Tibial artery (tissue), 4 donors: ENCODE results near the gene SYT8.

Experiments used
- DNase-seq, 2 donors: peaks; one replicate each; pipeline ENCODE4 v3.0.0-alpha.2; 2019
- H3K27ac ChIP-seq, 2 donors: fragments of 200-600 bp; sonication (generic) in 1 of 2; 1 replicate in 1 of 2; 2 replicates in 1 of 2; pipeline ENCODE4 v1.5.1; 2018 to 2019; ENCODE audit warnings: mild to moderate bottlenecking in 1 of 2
- H3K27me3 ChIP-seq, 2 donors: fragments of 200-600 bp; sonication (generic) in 1 of 2; one replicate each; pipeline versions ENCODE4 v1.5.1 to v1.6.0; 2016 to 2019
- H3K36me3 ChIP-seq, 3 donors: fragments of 200-600 bp; sonication (generic) in 2 of 3; one replicate each; pipeline ENCODE4 v1.5.1; 2016 to 2019; ENCODE audit warnings: mild to moderate bottlenecking in 2 of 3
- H3K4me1 ChIP-seq, 4 donors: fragments of 200-600 bp; sonication (generic) in 2 of 4; 1 replicate in 3 of 4; 2 replicates in 1 of 4; pipeline ENCODE4 v1.5.1; 2016 to 2019
- H3K4me3 ChIP-seq, 2 donors: fragments of 200-600 bp; sonication (generic) in 1 of 2; 1 replicate in 1 of 2; 2 replicates in 1 of 2; pipeline ENCODE4 v1.5.1; 2018 to 2019; ENCODE audit warnings: mild to moderate bottlenecking in 2 of 2
- H3K9me3 ChIP-seq, 3 donors: fragments of 200-600 bp; sonication (generic) in 1 of 3; one replicate each; pipeline ENCODE4 v1.5.1; 2016 to 2019
- intact Hi-C: fragments of 100-400 bp; cut with DNase I; formaldehyde crosslinking; loops from one replicate; pipeline ENCODE4 v1.15.0; 2023; ENCODE audit warnings: low total_unique reads
- TF ChIP-seq, protein P1 (sequence below), 2 experiments: fragments of 200-600 bp in 1 of 2; fragments of 450-650 bp in 1 of 2; IDR thresholded peaks; one replicate each; pipeline ENCODE4 v1.5.1; 2017 to 2019; ENCODE audit warnings: antibody characterized with exemption in 2 of 2, mild to moderate bottlenecking in 1 of 2, moderate library complexity in 1 of 2

The SYT8 gene, protein sequence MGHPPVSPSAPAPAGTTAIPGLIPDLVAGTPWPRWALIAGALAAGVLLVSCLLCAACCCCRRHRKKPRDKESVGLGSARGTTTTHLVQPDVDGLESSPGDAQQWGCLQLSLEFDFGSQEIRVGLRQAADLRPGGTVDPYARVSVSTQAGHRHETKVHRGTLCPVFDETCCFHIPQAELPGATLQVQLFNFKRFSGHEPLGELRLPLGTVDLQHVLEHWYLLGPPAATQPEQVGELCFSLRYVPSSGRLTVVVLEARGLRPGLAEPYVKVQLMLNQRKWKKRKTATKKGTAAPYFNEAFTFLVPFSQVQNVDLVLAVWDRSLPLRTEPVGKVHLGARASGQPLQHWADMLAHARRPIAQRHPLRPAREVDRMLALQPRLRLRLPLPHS

DNA sequence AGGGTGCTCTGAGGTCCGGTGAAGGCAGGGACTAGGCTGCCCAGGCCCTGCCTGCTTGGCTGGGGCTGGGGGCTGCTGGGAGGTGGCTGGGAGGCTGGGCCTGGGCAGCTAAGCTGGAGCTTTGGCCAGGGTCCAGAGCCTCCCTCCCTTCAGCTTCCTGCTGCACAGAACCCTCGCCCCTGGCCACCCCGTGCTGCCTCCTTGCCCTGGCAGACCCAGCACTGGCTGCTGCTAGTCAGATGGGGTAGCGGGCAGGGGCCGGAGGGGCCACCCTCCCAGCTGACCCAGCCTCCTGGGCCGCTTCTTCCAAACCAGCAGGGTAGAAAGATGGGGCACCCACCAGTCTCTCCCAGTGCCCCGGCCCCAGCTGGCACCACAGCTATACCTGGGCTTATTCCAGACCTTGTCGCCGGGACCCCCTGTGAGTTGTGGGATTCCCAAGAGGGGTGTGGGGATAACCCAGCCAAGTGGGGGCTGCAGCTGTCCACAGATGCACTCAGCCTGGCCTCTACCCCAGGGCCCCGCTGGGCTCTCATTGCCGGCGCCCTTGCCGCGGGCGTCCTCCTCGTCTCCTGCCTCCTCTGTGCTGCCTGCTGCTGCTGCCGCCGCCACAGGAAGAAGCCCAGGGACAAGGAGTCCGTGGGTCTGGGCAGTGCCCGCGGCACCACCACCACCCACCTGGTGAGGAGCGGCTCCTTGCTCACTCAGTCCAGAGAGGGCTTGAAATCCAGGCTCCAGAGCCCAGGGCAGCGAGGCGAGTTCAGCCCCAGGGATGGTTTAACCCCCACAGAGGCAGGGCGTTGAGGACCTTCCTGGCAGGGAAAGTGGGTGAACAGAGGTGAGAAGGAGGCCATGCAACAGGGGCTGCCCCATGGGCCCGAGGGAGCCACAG lies at the start of gene SYT8:
TSS of gene SYT8 (plus strand) at position 212 of the 892 bp plus-strand sequence. CDS start at position 328, 116 bp downstream.
- TF ChIP-seq, protein P1, sequence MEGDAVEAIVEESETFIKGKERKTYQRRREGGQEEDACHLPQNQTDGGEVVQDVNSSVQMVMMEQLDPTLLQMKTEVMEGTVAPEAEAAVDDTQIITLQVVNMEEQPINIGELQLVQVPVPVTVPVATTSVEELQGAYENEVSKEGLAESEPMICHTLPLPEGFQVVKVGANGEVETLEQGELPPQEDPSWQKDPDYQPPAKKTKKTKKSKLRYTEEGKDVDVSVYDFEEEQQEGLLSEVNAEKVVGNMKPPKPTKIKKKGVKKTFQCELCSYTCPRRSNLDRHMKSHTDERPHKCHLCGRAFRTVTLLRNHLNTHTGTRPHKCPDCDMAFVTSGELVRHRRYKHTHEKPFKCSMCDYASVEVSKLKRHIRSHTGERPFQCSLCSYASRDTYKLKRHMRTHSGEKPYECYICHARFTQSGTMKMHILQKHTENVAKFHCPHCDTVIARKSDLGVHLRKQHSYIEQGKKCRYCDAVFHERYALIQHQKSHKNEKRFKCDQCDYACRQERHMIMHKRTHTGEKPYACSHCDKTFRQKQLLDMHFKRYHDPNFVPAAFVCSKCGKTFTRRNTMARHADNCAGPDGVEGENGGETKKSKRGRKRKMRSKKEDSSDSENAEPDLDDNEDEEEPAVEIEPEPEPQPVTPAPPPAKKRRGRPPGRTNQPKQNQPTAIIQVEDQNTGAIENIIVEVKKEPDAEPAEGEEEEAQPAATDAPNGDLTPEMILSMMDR (IDR thresholded peaks at IDR 0.05): no peak
- Histone ChIP-seq H3K27me3 (peaks cover 0 to 5% of the 10 kb centered on the region in 2 donors), H3K27ac (no peak within 1 kb of the TSS), H3K36me3 (no peaks in the 10 kb centered on the region), H3K4me3 (no peak within 1 kb of the TSS), H3K9me3 (no peaks in the 10 kb centered on the region), H3K4me1 (peaks cover 0 to 52% (median 32%) of the 10 kb centered on the region in 4 donors)
- no peak for DNase-seq
- intact Hi-C loops: loop anchor here (5.0 kb wide), 2 partner anchors 42 to 317 kb away; no protein-coding TSS in a partner anchor

DNA sequence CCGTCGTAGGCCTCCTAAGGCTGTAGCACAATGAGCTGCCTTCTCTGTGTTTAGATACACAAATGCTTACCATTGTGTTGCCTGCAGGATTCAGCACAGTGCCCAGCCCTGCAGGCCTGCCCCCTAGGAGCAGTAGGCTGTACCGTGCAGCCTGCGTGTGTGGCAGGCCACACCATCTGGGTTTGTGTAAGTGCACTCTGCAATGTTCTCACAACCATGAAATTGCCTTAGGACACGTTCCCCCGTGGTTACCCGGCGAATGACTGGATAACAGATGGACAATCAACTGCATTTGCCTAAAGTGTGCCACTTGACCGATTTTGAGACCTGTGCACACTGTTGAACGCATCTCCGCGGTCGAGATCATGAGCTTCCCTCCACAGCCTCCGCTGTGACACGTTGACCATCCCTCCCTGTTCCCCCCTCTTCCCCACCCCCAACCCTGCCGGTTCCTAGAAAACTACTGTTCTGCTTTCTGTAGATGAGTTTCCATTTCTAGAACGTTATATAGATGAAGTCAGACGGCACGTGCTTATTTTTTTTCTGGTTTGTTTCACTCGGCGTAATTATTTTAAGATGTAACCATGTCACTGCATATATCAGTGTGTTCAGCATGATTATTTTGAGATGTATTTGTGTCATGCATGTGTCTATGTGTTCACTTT lies 48.9 kb upstream of the SYT8 start:
- H3K36me3 ChIP-seq: no peaks in the 10 kb centered on the region
- intact Hi-C loops: no loop called here
- TF ChIP-seq, protein P1 (IDR thresholded peaks at IDR 0.05): no peak
- no peaks in the 10 kb centered on the region for H3K4me1 ChIP-seq
- no peaks in the 10 kb centered on the region for H3K9me3 ChIP-seq
- no peak overlapping the region for H3K4me3 ChIP-seq
- H3K27ac ChIP-seq: no peak overlapping the region
- DNase-seq: no peak
- H3K27me3 ChIP-seq: no peaks in the 10 kb centered on the region

DNA sequence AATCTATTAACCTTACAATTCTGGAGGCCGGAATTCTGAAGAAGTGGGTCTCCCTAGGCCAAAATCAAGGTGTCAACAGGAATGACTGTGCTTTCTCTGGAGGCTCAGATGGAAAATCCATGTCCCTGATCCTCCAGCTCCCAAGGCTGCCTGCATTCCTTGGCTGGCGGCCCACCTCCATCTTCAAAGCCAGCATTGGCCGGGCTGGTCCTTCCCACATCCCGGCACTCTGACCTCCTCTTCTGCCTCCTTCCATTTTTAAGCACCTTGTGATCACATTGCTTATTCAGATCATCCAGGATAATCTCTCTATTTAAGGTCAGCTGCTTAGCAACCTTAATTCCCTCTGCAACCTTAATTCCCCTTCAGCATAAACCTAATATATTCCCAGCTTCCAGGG lies 48.3 kb upstream of the SYT8 start:
- Histone ChIP-seq H3K9me3 (no peaks in the 10 kb centered on the region), H3K27ac (no peak overlapping the region), H3K36me3 (no peaks in the 10 kb centered on the region), H3K4me3 (no peak overlapping the region), H3K4me1 (no peaks in the 10 kb centered on the region), H3K27me3 (no peaks in the 10 kb centered on the region)
- intact Hi-C loops: no loop called here
- TF ChIP-seq, protein P1 (IDR thresholded peaks at IDR 0.05): no peak
- no peak for DNase-seq

DNA sequence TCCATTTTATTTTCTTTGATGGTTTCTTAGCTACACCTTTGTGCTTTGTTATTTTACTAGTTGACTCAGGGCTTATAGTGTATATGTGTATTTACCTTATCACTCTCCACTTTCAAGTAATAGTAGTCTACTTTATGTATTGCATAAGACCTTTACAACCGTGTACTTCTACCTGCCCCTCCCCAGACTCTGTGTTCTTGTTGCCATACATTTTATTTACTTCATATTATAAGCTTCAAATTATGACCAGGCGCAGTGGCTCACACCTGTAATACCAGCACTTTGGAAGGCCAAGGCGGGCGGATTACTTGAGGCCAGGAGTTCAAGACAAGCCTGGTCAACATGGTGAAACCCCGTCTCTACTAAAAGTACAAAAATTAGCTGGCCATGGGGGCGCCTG lies 42.9 kb upstream of the SYT8 start:
- Histone ChIP-seq H3K27me3 (peaks cover 0 to 12% of the 10 kb centered on the region in 2 donors), H3K4me1 (no peaks in the 10 kb centered on the region), H3K4me3 (no peak overlapping the region), H3K27ac (no peak overlapping the region), H3K9me3 (no peaks in the 10 kb centered on the region), H3K36me3 (no peaks in the 10 kb centered on the region)
- intact Hi-C loops: no loop called here
- TF ChIP-seq, protein P1 (IDR thresholded peaks at IDR 0.05): no peak
- DNase-seq: no peak

DNA sequence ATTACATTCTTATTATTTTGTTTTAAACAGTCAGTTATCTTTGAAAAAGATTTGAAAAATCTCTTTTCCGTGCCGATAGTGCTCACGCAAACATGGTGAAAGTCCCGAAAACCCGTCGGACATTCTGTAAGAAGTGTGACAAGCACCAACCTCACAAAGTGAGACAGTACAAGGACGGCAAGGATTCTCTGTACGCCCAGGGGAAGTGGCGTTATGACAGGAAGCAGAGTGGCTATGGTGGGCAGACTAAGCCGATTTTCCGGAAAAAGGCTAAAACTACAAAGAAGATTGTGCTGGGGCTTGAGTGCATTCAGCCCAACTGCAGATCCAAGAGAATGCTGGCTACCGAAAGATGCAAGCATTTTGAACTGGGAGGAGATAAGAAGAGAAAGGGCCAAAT lies 42.3 kb upstream of the SYT8 start:
- H3K36me3 ChIP-seq: no peaks in the 10 kb centered on the region
- no peak overlapping the region for H3K4me3 ChIP-seq
- H3K27ac ChIP-seq: no peak overlapping the region
- TF ChIP-seq, protein P1 (IDR thresholded peaks at IDR 0.05): no peak
- peaks cover 0 to 13% of the 10 kb centered on the region in 2 donors for H3K27me3 ChIP-seq
- intact Hi-C loops: no loop called here
- no peaks in the 10 kb centered on the region for H3K9me3 ChIP-seq
- H3K4me1 ChIP-seq: no peaks in the 10 kb centered on the region
- no peak for DNase-seq
